Body of pancreas (tissue), 4 donors: ENCODE data around the gene GRID1.

ENCODE experiments used
- POLR2A ChIP-seq, 3 donors: fragments of 450-650 bp; IDR thresholded peaks; one replicate each; pipeline ENCODE4 v1.6.1; 2016; ENCODE audit warnings: antibody characterized with exemption in 3 of 3, mild to moderate bottlenecking in 2 of 3
- TF ChIP-seq, protein P1 (sequence below), 7 experiments: fragments of 450-650 bp in 4 of 7; fragments of 200-600 bp in 3 of 7; sonication (generic) in 3 of 7; IDR thresholded peaks; one replicate each; pipeline ENCODE4 v1.5.1; 2016 to 2019; ENCODE audit warnings: antibody characterized with exemption in 7 of 7

DNA sequence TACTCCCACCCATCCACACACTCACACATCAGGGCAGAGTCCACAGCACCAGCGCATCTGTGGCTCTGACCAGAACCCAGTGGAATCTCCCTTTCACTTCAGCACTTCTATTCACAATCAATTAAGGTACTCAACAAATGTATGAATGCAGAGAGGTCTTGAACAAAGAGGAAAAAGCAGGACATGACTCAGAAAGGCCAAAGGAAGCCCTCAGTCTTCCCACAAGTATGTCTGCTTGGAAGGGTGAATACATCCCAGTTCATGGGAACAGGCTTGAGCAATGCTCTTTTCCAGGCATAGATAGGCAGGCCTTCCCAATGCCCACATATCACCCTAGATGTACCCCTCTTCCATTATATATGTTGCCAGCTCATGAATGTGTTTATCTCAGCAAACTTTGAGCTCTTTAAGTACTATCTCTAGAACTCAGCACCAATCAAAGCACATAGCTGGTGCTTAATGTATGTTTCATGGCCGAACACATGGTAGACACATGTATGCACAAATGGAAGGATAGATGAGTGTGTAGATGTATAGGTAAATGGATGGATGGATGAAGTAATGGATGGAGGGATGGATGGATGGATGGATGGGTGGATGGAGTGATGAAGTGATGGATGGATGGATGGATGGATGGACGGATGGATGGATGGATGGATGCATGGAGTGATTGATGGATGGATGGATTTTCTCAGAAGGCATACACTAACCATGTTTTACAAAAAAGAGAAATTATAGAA lies 507.6 kb downstream of the GRID1 start:
- TF ChIP-seq POLR2A (IDR thresholded peaks at IDR 0.05), result no peak
- TF ChIP-seq, protein P1, sequence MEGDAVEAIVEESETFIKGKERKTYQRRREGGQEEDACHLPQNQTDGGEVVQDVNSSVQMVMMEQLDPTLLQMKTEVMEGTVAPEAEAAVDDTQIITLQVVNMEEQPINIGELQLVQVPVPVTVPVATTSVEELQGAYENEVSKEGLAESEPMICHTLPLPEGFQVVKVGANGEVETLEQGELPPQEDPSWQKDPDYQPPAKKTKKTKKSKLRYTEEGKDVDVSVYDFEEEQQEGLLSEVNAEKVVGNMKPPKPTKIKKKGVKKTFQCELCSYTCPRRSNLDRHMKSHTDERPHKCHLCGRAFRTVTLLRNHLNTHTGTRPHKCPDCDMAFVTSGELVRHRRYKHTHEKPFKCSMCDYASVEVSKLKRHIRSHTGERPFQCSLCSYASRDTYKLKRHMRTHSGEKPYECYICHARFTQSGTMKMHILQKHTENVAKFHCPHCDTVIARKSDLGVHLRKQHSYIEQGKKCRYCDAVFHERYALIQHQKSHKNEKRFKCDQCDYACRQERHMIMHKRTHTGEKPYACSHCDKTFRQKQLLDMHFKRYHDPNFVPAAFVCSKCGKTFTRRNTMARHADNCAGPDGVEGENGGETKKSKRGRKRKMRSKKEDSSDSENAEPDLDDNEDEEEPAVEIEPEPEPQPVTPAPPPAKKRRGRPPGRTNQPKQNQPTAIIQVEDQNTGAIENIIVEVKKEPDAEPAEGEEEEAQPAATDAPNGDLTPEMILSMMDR (IDR thresholded peaks at IDR 0.05), result no peak
